RWPE2 (cell line): ENCODE results near the gene F2R.

Experiments
- ATAC-seq: fragments of 200-7000 bp; cut with Tn5 transposase; 3 replicates; pipeline ENCODE4 v1.9.1; 2021; ENCODE audit warnings: low read depth
- DNase-seq: peaks from one replicate; pipeline ENCODE4 v3.0.0-alpha.2; 2020; ENCODE audit warnings: low spot score
- H3K27ac ChIP-seq: fragments of 450-650 bp; 2 replicates; pipeline ENCODE4 v1.5.1; 2017; ENCODE audit warnings: mild to moderate bottlenecking; ENCODE audit not compliant: poor library complexity, severe bottlenecking
- H3K27me3 ChIP-seq: fragments of 250-450 bp; sonication (Bioruptor Pico); 2 replicates; pipeline ENCODE4 v1.5.1; 2021; ENCODE audit warnings: mild to moderate bottlenecking, moderate library complexity; ENCODE audit not compliant: insufficient read depth, poor library complexity, severe bottlenecking
- H3K36me3 ChIP-seq: fragments of 250-450 bp; sonication (Bioruptor Pico); 2 replicates; pipeline ENCODE4 v1.5.1; 2020; ENCODE audit warnings: low read depth, mild to moderate bottlenecking, moderate library complexity
- H3K4me1 ChIP-seq: fragments of 250-450 bp; sonication (Bioruptor Pico); 2 replicates; pipeline ENCODE4 v1.5.1; 2021; ENCODE audit warnings: mild to moderate bottlenecking, moderate library complexity; ENCODE audit not compliant: insufficient read depth, poor library complexity, severe bottlenecking
- H3K4me3 ChIP-seq: fragments of 250-450 bp; sonication (Bioruptor Pico); 2 replicates; pipeline ENCODE4 v1.5.1; 2021; ENCODE audit warnings: mild to moderate bottlenecking, moderate library complexity; ENCODE audit not compliant: severe bottlenecking
- H3K9me3 ChIP-seq: fragments of 250-450 bp; sonication (Bioruptor Pico); 2 replicates; pipeline ENCODE4 v1.5.1; 2021; ENCODE audit warnings: mild to moderate bottlenecking, moderate library complexity; ENCODE audit not compliant: severe bottlenecking
- TF ChIP-seq, protein P1 (sequence below): fragments of 450-650 bp; IDR thresholded peaks from one replicate; pipeline ENCODE4 v1.5.1; 2017; ENCODE audit warnings: mild to moderate bottlenecking, moderate library complexity; ENCODE audit not compliant: poor library complexity, severe bottlenecking

F2R gene

GRCh38 chr5:76694317-76694716 is 21.6 kb upstream of the F2R start:
- H3K4me3 ChIP-seq = no peak overlapping the region
- H3K36me3 ChIP-seq = no peaks in the 10 kb centered on the region
- TF ChIP-seq, protein P1, sequence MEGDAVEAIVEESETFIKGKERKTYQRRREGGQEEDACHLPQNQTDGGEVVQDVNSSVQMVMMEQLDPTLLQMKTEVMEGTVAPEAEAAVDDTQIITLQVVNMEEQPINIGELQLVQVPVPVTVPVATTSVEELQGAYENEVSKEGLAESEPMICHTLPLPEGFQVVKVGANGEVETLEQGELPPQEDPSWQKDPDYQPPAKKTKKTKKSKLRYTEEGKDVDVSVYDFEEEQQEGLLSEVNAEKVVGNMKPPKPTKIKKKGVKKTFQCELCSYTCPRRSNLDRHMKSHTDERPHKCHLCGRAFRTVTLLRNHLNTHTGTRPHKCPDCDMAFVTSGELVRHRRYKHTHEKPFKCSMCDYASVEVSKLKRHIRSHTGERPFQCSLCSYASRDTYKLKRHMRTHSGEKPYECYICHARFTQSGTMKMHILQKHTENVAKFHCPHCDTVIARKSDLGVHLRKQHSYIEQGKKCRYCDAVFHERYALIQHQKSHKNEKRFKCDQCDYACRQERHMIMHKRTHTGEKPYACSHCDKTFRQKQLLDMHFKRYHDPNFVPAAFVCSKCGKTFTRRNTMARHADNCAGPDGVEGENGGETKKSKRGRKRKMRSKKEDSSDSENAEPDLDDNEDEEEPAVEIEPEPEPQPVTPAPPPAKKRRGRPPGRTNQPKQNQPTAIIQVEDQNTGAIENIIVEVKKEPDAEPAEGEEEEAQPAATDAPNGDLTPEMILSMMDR = no peak
- ATAC-seq (no peak), DNase-seq (no peak)
- H3K27ac ChIP-seq = no peak overlapping the region
- no peaks in the 10 kb centered on the region for H3K27me3 ChIP-seq
- H3K4me1 ChIP-seq = peaks cover 35% of the 10 kb centered on the region
- H3K9me3 ChIP-seq = no peaks in the 10 kb centered on the region

- no peaks in the 10 kb centered on the region for H3K36me3 ChIP-seq
- ATAC-seq = no peak
- peaks cover 25% of the 10 kb centered on the region for H3K4me1 ChIP-seq
- DNase-seq = no peak
- no peaks in the 10 kb centered on the region for H3K9me3 ChIP-seq
- no peak overlapping the region for H3K27ac ChIP-seq
- H3K27me3 ChIP-seq = no peaks in the 10 kb centered on the region
- TF ChIP-seq, protein P1 = no peak
- H3K4me3 ChIP-seq = no peak overlapping the region
Measured at GRCh38 chr5:76695346-76695745, 20.6 kb upstream of the F2R start.

DNA sequence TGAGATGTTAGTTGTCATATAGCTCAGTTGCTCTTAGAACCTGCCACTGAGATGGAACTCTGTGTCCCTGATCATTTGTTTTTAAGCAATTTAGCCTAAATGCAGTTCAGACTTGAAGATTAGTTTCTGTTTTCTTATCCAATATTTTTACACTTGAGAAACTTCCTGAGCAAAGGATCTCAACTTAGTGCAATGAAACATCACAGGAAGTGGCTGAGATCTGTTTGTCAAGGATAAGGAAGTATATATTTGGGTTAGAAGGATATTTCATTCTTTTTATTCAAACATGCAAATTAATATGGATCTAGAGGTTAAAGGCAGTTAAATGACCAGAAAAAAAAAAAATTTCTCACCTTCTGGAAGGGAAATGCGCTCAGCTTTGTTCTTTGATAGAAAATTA is 19.7 kb upstream of the F2R start:
- ATAC-seq = no peak
- Histone ChIP-seq H3K27ac (peak overlapping the region; percentile 13), H3K4me3 (no peak overlapping the region), H3K4me1 (peaks cover 22% of the 10 kb centered on the region), H3K9me3 (no peaks in the 10 kb centered on the region), H3K27me3 (no peaks in the 10 kb centered on the region), H3K36me3 (no peaks in the 10 kb centered on the region)
- TF ChIP-seq, protein P1 = no peak
- DNase-seq = no peak

DNA sequence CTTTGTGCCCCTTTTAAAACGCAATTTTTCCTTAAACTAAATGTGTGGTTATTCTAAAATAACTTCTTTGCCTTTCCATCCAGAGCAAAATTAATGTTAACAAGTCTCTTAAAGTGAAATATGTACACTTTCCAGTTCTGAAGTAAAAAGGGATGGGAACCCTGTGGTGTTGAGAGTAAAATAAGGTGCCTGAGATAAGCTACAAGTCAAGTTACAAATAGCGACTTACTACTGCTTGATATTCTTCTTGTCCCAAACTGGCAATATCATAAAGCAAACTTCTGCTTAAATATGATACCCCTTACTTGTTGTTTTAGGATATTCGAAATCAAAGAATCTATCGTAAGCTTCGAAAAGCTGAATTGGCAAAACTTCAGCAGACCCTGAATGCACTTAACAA is 18.3 kb upstream of the F2R start:
- no peak overlapping the region for H3K27ac ChIP-seq
- no peak overlapping the region for H3K4me3 ChIP-seq
- no peaks in the 10 kb centered on the region for H3K36me3 ChIP-seq
- DNase-seq (no peak), ATAC-seq (no peak)
- TF ChIP-seq, protein P1 = no peak
- no peaks in the 10 kb centered on the region for H3K27me3 ChIP-seq
- H3K9me3 ChIP-seq = no peaks in the 10 kb centered on the region
- H3K4me1 ChIP-seq = peaks cover 21% of the 10 kb centered on the region

DNA sequence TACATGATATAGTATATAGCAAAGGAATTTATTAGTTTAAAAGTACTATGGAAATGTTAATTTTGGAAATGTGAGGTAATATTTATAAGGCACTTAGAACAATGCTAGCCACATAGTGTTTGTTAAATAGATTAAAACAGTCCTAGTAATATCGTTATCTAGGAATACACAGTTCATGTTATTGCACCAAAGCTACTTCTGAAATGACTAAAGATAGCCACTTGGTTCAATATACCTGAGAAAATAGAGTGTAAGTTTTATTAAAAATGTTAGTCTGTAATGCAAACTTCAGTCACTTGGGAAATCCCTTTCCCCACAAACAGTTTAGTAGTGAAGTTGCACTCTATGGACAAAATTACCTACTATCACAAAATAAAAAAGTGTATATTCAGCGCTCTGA is 15.4 kb upstream of the F2R start:
- Histone ChIP-seq H3K9me3 (no peaks in the 10 kb centered on the region), H3K4me3 (no peak overlapping the region), H3K27ac (peak overlapping the region; percentile 34), H3K36me3 (no peaks in the 10 kb centered on the region), H3K4me1 (peaks cover 37% of the 10 kb centered on the region), H3K27me3 (no peaks in the 10 kb centered on the region)
- ATAC-seq (no peak), DNase-seq (no peak)
- TF ChIP-seq, protein P1 = no peak
